Left renal cortex interstitium (tissue), 4 donors: Measurements from ENCODE around the gene RAC3. TPM values are rescaled to one million over a fixed set of nuclear protein-coding genes. Genes with fewer than 3 reads are reported as not detected.
"Not testable (repeated sequence)": the region's sequence is repeated elsewhere in the genome, so short reads cannot be mapped to it uniquely, and the experiment has no call there.

ENCODE experiments used
- DNase-seq, 4 donors: peaks; one replicate each; pipeline ENCODE4 v3.0.0-alpha.2; 2013; ENCODE audit warnings: low read depth in 4 of 4, low spot score in 2 of 4, missing footprints in 1 of 4
- polyA plus RNA-seq, 4 donors: library from polyadenylated mRNA; unstranded; fragments of 120-200 nt; gene quantifications; one replicate each; pipeline ENCODE4 v1.2.1, GENCODE V29; 2013; ENCODE audit not compliant: insufficient read length in 4 of 4

RAC3 gene
- polyA plus RNA-seq, 4 donors = 8.6 to 17.0 (median 14.9) TPM

DNA sequence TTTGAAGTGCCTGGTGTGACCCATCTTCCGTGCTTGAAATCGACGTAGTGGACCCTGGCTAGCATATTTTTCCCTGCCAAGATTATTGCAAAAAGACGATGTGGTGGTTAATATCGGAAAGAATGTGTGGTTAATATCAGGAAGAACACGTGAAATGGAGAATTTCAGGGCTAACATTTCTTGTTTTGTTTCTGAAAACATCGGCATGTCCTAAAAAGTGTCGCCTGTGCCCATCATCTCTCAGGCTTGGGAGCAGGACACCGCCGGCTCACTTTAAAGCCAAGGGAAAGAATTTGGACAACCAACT lies 6.4 kb downstream of the RAC3 start:
- no peak for DNase-seq

DNA sequence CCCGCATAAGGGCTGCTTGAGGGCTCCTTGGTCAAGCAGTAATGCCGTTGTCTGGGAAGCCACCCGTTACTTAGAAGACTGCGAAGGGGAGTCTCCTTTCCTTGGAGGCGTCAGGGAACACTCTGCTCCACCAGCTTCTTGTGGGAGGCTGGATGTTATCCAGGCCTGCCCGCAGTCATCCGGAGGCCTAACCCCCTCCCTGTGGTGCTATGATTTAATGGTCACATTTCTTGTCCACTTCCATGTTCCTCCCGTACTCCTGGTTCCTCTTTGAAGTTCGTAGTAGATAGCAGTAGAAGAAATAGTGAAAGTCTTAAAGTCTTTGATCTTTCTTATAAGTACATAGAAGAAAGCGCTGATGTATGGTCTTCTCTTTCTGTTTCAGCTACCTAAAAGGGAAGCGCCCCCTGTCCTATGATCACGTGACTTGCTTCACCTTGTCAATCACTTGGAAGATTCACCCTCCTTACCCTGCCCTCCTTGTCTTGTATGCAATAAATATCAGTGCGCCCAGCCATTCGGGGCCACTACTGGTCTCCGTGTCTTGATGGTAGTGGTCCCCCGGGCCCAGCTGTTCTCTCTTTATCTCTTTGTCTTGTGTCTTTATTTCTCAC lies 7.4 kb downstream of the RAC3 start:
- DNase-seq = not testable (repeated sequence)

DNA sequence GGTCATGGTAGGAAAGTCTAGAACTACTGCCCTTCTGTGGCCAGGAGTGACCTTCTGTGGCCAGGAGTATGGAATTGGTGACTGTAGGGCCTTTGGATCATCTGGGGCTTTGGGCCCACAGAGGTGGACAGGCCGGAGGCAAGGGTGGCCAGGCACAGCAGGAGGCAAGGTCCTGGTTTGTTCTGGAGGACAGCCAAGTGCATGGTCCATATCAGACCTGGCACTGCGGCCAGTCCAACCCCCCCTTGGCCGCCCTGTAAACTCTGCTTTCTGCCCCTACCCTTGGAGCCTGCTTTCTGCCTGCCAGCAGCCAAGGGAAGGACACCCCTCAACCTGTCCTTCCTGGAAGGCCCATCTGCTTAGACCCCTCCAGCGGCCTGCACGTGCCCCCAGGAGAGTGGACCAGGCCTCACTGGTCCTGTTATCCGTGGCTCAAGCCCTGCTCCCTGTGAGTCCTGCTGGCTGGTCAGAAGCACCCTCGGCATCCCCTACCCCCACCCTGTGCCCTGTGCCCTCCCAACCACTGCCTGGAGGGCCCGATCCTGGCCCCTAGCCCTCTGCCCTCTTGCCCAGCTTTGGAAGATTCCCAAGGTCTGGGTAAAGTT lies 8.3 kb downstream of the RAC3 start:
- no peak for DNase-seq

DNA sequence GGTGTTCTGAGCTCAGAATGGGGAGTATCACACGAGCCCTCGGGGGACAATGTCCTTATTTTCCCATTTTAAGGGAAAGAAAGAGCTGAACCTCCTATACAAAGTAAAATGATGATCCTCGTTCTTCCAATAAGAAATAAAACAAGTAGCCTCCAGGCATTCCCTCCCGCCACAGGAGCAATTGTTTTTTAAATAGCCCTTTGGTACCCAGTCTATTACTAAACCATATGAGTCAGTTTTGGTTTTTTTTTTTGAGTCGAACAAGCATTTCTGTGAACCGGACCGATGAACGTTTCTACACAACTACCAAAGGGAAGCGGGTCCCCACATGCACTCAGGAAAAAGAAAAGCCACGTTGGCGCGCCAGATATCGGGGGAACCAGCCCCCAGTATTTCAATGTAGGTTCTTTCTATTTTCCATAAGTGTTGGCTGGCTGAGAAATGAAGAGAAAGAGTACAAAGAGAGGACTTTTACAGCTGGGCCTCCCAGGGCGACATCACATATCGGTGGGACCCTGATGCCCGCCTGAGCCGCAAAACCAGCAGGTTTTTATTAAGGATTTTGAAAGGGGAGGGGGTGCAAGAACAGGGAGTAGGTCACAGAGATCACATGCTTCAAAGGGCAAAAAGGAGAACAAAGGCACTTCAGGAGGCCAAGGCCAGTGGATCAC lies 9.8 kb downstream of the RAC3 start:
- no peak for DNase-seq

DNA sequence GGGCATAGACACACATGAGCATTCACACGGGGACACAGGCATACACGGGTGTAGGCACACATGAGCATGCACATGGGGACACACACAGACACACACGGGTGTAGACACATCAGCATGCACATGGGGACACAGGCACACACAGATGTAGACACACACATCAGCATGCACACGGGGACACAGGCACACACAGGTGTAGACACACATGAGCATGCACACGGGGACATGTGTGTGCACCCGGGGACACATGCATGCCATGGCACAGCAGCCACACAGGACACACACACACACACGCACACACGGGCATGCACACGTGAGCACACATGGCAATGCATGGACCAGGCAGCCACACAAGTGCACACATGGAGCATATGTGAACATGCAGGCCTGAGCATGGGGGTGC lies 11.2 kb downstream of the RAC3 start:
- no peak for DNase-seq

DNA sequence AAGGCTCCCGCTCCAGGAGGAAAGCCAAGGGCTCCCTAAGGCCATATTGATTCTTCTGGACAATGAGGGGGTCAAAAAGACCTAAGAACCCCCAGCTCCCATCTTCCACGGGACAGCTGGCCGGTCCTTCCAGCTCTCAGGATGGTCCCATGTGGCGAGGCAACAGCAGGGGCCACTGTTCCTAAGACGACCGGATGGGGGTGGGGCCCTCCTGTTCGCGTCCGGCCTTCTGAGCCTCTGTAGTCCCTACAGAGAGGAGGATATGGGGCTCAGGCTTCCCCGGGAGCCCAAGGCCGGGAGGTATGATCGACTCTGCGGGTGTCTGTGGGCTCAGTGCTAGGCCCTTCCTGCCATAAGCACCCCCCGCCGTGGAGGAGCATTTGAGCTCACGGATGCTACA lies 12.0 kb downstream of the RAC3 start:
- DNase-seq = no peak

DNA sequence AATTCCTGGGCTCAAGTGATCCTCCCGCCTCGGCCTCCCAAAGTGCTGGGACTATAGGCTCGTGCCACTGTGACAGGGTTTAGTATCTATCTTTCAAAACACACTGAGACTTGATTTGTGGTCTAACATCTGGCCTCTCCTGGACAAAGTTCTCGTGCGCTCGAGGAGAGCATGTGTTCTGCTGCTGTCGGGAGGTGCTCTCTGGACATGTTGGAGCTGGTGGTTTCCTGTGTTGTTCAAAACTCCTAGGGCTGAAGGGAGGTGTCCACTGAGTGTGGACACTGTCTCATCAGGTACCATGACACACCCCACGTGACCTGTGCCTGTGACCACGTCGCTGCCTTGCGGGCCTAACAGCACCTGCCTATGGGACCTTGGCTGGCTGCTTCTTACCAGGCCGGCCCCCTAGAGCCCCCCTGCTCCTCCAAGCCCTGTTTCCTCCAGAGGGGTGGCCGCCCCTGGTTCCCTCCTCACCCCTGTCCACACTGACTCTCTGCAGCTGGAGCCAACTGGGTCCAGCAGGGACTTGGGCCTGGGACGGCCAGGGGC lies 14.5 kb downstream of the RAC3 start:
- DNase-seq = no peak

DNA sequence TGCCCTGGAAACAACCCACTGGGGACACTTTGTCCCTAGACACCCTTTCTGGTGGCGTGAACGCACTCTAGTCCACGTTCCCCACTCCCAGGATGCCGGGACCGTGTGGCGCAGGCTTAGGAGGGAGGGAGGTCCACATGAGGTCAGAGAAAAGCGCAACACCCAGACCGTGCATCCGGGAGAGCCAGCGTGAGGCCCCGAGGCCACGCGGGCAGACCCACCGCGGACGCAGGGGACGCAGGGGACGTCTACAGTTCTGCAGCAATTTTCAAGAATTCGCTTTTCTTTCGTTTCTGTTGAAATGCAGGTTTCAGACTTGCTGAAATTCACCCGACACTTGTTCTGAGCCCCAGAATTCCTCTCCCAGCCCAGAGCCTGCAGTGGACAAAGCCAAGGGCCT lies 15.4 kb downstream of the RAC3 start:
- DNase-seq = no peak

DNA sequence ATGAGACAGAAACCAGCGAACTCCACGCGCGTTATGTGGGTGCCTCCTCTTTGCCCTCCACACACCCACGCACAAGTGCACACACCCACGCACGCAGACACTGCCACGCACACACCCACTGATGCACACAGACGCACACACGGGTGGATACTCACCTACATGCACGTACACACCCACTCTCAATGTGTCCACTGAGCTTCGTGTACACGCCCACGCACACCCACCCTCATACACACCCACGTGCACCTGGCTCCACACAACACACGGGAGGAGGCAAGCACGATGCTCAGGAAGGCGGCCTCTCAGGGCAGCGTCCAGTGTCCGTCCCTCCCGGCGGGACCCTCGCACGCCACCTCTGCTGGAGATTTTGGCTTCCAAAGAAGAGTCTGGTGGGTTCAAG lies 15.9 kb downstream of the RAC3 start:
- DNase-seq = no peak

DNA sequence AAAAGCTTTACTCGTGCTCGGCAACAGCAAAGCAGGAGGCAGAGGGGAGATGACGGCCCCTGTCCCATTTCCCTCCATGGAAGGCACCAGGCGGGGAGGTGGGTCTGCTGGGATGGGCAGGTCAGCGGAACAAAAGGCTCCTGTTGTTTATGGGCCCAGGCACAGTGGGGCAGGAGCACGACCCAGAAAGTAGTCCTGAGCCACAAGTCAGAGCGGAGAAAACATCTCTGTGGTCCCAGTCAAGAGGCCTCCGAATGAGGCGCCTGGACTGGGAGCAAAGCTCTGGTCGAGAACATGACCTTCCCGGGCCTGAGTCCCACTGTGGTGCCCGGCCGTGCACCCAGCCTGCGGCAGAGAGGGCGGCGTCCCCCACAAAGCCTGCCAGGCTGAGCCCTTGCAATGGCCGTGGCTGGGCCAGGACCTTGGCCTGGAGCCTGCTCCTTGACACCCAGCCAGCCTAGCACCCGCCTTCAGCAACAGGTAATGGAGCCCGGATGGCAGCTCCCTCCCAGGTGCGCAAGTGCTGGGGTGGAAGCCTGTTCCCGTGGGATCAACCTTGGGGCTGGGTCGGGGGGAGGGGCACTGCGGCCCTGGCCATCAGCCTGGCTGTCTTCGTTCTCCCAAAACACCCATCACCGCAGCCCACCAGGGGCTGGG lies 16.6 kb downstream of the RAC3 start:
- no peak for DNase-seq

DNA sequence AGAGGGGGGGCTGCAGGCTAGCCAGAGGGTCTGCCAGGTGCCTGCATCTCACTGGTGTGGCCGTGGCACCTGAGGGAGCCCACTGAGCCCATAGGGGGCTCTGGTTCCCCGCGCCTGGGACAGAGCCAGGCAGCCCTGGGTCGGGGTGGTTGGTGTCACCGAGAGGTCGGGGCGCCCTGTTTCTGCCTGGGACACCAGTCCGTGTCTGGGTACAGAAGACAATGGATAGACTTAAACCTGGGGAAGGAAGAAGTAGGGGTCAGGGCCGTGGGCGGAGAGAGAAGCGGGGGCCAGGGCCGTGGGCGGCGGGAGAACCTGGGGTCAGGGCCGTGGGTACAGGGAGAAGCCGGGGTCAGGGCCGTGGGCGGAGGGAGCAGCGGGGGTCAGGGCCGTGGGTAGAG lies 17.1 kb downstream of the RAC3 start:
- DNase-seq = no peak

DNA sequence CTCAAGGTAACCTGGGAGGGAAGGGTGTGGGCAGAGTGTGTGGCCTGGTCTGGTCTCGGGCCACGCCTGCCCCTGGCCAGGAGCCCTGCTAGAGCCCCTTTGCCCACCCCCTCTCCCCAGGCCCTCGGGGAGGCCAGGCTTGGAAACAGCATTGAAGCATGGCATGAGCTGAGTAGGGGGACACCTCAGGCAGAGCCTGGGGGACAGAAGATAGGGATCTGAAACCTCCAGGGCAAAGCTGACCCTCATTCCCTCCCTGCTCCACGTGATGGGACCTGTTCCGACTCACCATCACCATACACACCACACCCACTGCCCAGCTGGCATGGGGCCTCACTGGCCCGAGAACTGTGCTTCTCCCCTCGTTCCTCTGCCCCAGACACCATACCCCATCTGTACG lies 17.6 kb downstream of the RAC3 start:
- DNase-seq = no peak

DNA sequence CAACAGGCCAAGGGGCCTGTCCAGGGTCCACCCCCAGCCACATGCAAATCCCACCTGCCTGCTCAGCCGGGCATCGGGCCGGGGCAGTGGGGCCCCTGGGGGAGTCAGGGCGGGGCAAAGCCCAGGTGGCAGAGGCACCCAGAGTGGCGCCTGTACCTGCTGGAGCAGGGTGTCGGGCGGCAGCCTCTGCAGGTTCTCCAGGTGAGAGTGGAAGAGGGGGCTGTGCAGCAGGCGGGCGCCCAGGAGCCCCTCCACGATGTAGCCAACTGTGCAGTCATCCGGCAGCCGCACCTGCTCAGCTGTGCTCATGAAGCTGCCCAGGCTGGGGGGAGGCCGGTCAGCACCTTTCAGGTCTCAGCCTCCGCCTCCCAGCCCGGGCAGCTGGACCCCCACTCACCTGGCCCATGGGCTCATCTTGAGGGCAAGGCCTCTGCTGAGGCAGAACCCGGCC lies 18.1 kb downstream of the RAC3 start:
- no peak for DNase-seq

DNA sequence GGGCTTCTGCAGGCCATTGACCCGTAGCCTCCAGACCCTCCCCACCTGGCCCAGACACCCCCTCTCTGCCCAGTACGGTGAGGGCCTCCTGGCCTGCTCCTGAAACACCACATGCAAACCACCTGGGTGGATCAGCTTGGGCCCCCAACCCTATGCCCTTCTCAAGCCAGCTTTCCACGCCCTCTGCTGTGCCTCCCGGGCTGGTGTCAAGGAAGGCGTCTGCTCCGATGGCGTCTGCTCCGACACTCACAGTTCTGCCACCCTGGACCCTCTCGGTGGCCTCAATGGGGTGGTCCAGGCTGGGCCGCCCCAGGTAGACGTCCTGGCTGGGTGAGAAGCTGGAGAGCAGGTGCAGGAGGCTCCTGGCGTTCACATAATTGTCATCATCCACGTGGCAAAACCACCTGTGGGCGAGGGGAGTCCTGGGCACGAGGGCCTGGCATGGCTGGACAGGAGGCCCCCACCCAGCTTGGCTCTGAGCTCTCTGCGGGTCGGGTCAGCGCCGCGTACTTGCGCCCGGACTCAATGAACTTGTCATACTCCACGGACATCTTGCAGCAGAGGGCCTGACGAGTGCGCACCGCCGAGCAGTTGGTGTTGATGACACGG lies 18.8 kb downstream of the RAC3 start:
- no peak for DNase-seq

DNA sequence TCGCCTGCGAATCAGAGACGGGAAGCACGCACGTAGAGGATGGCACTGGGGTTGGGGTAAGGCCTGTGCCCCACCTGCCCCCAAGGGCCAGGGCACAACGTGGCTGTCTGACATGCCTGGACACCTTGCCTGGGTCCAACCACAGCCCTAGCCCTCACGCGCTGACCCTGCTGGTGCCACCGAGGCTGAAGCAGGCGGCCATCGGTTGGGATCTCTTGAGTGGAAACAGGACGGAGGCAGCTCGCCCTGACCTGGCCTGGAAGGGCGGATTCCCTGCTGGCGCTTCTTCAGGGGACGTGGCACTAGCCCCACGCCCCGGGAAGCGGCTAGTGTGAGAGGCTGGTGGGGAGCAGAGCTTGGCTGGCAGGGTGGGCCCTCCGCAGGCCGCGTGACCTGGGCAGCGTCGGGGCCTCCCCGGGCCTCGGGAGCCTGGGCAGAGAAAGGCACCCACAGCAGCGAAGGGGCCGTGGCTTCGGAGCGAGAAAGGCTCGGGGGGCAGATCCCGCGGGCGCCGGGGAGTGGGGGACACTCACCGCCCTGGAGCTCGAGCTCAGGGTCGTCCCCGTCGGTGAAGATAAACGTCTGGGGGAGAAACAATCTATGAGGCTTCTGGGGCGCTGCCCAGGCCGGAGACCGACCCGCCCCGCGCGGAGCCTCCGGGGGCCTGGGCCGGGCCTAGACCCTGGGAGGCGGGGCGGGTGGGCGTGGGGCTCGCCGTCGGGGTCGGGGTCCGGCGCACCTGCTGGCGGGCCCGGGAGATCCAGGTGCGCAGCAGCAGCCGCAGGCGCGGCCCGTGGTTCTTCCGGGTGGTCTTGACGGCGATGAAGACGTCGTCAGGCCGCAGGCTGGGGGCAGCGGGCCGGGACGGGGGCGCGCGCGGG lies 19.5 kb downstream of the RAC3 start:
- DNase-seq = no peak

DNA sequence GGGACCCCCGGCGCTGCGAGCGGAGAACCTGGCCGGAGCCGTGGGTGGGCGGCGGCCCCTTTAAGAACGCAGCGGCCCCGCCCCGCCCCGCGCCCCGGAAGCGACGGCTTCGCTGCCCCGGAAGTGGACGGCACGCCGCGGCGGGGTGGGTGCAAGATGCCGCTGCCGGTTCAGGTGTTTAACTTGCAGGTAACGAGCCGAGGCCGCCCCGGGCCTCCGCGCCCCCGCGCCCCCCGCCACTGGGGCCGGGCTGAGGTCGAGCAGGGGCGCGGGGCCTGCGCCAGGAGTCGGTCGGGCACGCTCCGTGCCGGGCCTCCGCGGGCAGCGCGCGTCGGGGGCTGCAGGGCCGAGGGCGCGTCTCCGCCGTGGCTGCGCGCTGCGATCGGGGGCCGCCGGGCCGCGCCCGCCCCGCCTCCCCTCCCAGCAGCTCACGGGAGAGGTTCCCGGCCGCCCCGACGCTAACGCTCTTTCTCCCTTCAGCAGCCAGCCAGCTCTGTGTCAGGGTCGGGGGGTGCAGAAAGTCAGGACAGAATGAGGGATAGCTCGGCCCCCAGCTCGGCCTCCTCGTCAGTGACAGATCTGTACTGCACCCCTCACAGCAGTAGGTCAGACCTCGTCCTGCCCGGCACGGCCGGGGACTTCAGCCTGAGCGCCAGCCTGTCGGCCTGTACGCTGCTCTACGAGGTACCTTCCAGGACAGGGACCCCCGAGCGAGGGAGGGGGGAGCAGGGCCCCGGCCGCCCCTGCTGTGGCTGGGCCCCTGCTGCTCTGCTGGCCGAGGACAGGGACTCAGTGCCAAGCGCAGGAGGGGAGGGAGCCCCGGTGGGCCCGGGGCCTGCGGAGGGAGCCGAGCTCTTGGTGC lies 20.5 kb downstream of the RAC3 start, which contains the start of the genes GPS1 and RFNG:
GPS1 (plus strand) TSS at position 123 of the 862 bp plus-strand sequence; CDS start at position 157, 34 bp downstream.
RFNG (minus strand) TSS at position 36 of the 862 bp plus-strand sequence. CDS start 45 bp downstream, outside the sequence.
- peak in 1 of 4 donors; percentile 56 for DNase-seq

DNA sequence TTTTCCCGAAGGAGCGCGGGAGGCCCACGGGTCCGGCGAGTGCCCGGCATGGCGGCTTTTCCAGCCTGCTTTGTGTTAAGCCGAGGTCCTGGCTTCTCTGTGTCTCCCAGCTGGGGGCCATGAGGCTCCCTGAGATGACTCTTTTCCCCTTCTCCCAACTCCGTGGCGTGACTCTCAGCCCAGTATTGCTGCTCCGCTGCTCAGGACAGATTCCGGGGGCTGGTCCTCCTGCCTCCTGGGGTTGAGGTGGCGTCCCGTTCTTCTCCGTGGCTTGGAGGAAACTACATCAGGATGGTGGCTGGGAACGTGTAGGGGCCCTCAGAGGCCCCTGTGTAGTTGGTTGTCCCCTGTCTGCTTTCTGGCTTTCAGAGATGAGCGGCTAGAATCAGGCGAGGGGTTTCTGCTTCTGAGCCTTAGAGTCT lies 21.2 kb downstream of the RAC3 start:
- DNase-seq = no peak

DNA sequence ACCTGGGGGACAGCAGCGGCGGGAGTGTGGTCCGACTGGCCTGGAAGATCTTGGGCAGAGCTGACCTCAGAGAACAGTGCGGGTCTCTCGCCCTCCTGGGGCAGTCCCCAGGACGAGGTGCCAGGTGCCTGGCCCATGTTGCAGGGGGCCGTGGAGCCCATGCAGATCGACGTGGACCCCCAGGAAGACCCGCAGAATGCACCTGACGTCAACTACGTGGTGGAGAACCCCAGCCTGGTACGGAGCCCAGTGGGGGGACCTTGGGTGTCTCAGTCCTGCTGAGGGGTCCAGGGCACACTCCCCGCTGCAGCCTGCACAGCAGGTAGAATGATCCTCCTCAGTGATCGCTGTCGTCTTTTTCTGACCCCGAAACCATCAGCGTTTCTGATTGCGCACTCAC lies 21.7 kb downstream of the RAC3 start:
- DNase-seq = no peak
